Body of pancreas (tissue), 4 donors: ENCODE measurements around the gene RFX8. TPM values are rescaled to one million over a fixed set of nuclear protein-coding genes. Genes with fewer than 3 reads are reported as not detected.
A peak's percentile ranks its signal among the peaks of the same experiment; 100 is the strongest.

Experiments used
- ATAC-seq: fragments of 150-250 bp; one replicate; pipeline ENCODE4 v1.9.1; 2016
- DNase-seq, 4 donors: peaks; one replicate each; pipeline ENCODE4 v3.0.0-alpha.2; 2019
- H3K27ac ChIP-seq, 4 donors: fragments of 200-600 bp; sonication (generic); 1 replicate in 3 of 4; 2 replicates in 1 of 4; pipeline versions ENCODE4 v1.5.1 to v1.6.1; 2016 to 2019; ENCODE audit warnings: mild to moderate bottlenecking in 1 of 4, mixed read lengths in 1 of 4, moderate library complexity in 1 of 4
- H3K27me3 ChIP-seq, 2 donors: fragments of 200-600 bp; sonication (generic); one replicate each; pipeline ENCODE4 v1.6.0; 2016; ENCODE audit warnings: mild to moderate bottlenecking in 1 of 2
- H3K36me3 ChIP-seq, 2 donors: fragments of 200-600 bp; sonication (generic); replicated peaks in 1 of 2; 2 replicates each; pipeline ENCODE4 v1.5.1; 2016; ENCODE audit warnings: low read depth in 2 of 2; ENCODE audit not compliant: insufficient read depth in 1 of 2
- H3K4me1 ChIP-seq: fragments of 200-600 bp; sonication (generic); one replicate; pipeline ENCODE4 v1.6.0; 2016
- H3K4me3 ChIP-seq, 2 donors: fragments of 200-600 bp; sonication (generic); 1 replicate in 1 of 2; 2 replicates in 1 of 2; pipeline ENCODE4 v1.5.1; 2016 to 2019
- H3K9me3 ChIP-seq, 3 donors: fragments of 200-600 bp; sonication (generic); 1 replicate in 2 of 3; 2 replicates in 1 of 3; pipeline ENCODE4 v1.5.1; 2016
- CTCF ChIP-seq, 7 experiments: fragments of 450-650 bp in 4 of 7; fragments of 200-600 bp in 3 of 7; sonication (generic) in 3 of 7; IDR thresholded peaks; one replicate each; pipeline ENCODE4 v1.5.1; 2016 to 2019; ENCODE audit warnings: antibody characterized with exemption in 7 of 7
- POLR2A ChIP-seq, 3 donors: fragments of 450-650 bp; IDR thresholded peaks; one replicate each; pipeline ENCODE4 v1.6.1; 2016; ENCODE audit warnings: antibody characterized with exemption in 3 of 3, mild to moderate bottlenecking in 2 of 3
- WGBS, 2 donors: methylation state at CpG; one replicate each; pipeline ENCODE4 v1.1.5; 2017; 5-methylcytosine and 5-hydroxymethylcytosine counted together
- intact Hi-C: fragments of 100-400 bp; cut with DNase I; formaldehyde crosslinking; loops from one replicate; pipeline ENCODE4 v1.15.1; 2023
- total RNA-seq, 2 donors: library from RNA; depleted of rRNA; stranded (reverse); fragments of >200 nt; gene quantifications; one replicate each; pipeline ENCODE4 v1.1.0, GENCODE V29; 2016

RFX8 gene
- total RNA-seq, 2 donors from 2014 or later: not detected

- H3K4me3 ChIP-seq: no peak overlapping the region
- H3K27me3 ChIP-seq: no peaks in the 10 kb centered on the region
- DNase-seq: no peak
- intact Hi-C loops: no loop called here
- TF ChIP-seq CTCF (IDR thresholded peaks at IDR 0.05) (no peak), POLR2A (IDR thresholded peaks at IDR 0.05) (no peak)
- H3K4me1 ChIP-seq: no peaks in the 10 kb centered on the region
- no peak overlapping the region for H3K27ac ChIP-seq
- no peaks in the 10 kb centered on the region for H3K9me3 ChIP-seq
- WGBS, 2 donors: 87 to 95% methylated on average over 7 of the region's 7 CpGs
- H3K36me3 ChIP-seq: no peaks in the 10 kb centered on the region
- ATAC-seq: no peak
Observed at GRCh38 chr2:101364878-101365277, 110.0 kb downstream of the RFX8 start.

GRCh38 chr2:101362777-101363176, 112.1 kb downstream of the RFX8 start:
- WGBS, 2 donors: 72 to 81% methylated on average over 4 of the region's 4 CpGs
- ATAC-seq: no peak
- intact Hi-C loops: no loop called here
- H3K27ac ChIP-seq: no peak overlapping the region
- H3K36me3 ChIP-seq: no peaks in the 10 kb centered on the region
- DNase-seq: no peak
- H3K27me3 ChIP-seq: no peaks in the 10 kb centered on the region
- TF ChIP-seq CTCF (IDR thresholded peaks at IDR 0.05): no peak
- no peak for TF ChIP-seq POLR2A (IDR thresholded peaks at IDR 0.05)
- no peak overlapping the region for H3K4me3 ChIP-seq
- no peaks in the 10 kb centered on the region for H3K4me1 ChIP-seq
- H3K9me3 ChIP-seq: no peaks in the 10 kb centered on the region

GRCh38 chr2:101362316-101362715, 112.6 kb downstream of the RFX8 start:
- no peaks in the 10 kb centered on the region for H3K4me1 ChIP-seq
- H3K9me3 ChIP-seq: no peaks in the 10 kb centered on the region
- H3K4me3 ChIP-seq: no peak overlapping the region
- ATAC-seq: no peak
- intact Hi-C loops: no loop called here
- no peak for DNase-seq
- no peaks in the 10 kb centered on the region for H3K36me3 ChIP-seq
- TF ChIP-seq CTCF (IDR thresholded peaks at IDR 0.05) (no peak), POLR2A (IDR thresholded peaks at IDR 0.05) (no peak)
- no peak overlapping the region for H3K27ac ChIP-seq
- 72 to 75% methylated on average over 3 of the region's 3 CpGs for WGBS, 2 donors
- H3K27me3 ChIP-seq: no peaks in the 10 kb centered on the region

- 40 to 67% methylated on average over 2 of the region's 2 CpGs for WGBS, 2 donors
- ATAC-seq: no peak
- Histone ChIP-seq H3K27me3 (no peaks in the 10 kb centered on the region), H3K4me1 (no peaks in the 10 kb centered on the region), H3K36me3 (no peaks in the 10 kb centered on the region), H3K4me3 (no peak overlapping the region), H3K27ac (no peak overlapping the region), H3K9me3 (no peaks in the 10 kb centered on the region)
- DNase-seq: no peak
- TF ChIP-seq CTCF (IDR thresholded peaks at IDR 0.05) (no peak), POLR2A (IDR thresholded peaks at IDR 0.05) (no peak)
- intact Hi-C loops: no loop called here
Observed at GRCh38 chr2:101361522-101361921, 113.4 kb downstream of the RFX8 start.

- DNase-seq (peak in 1 of 4 donors; percentile 15), ATAC-seq (no peak)
- H3K27ac ChIP-seq: no peak overlapping the region
- intact Hi-C loops: no loop called here
- no peak for TF ChIP-seq CTCF (IDR thresholded peaks at IDR 0.05)
- TF ChIP-seq POLR2A (IDR thresholded peaks at IDR 0.05): no peak
- H3K4me3 ChIP-seq: no peak overlapping the region
- no peaks in the 10 kb centered on the region for H3K27me3 ChIP-seq
- H3K4me1 ChIP-seq: no peaks in the 10 kb centered on the region
- no peaks in the 10 kb centered on the region for H3K36me3 ChIP-seq
- no peaks in the 10 kb centered on the region for H3K9me3 ChIP-seq
- WGBS, 2 donors: 67 to 75% methylated on average over 4 of the region's 4 CpGs
Observed at GRCh38 chr2:101361121-101361520, 113.8 kb downstream of the RFX8 start.
